Measurements from ENCODE around the gene IGFBP2.

The IGFBP2 gene

GRCh38 chr2:216636551-216637450 is 3.6 kb downstream of the IGFBP2 start:
- DNase-seq (ENCODE audit: low read depth, low spot score): peak; percentile 83

GRCh38 chr2:216637472-216637871 is 4.3 kb downstream of the IGFBP2 start:
- no peak for DNase-seq (ENCODE audit: low read depth, low spot score)

GRCh38 chr2:216643986-216644659 is 10.9 kb downstream of the IGFBP2 start:
- DNase-seq (ENCODE audit: low read depth, low spot score): peak; percentile 37

DNA sequence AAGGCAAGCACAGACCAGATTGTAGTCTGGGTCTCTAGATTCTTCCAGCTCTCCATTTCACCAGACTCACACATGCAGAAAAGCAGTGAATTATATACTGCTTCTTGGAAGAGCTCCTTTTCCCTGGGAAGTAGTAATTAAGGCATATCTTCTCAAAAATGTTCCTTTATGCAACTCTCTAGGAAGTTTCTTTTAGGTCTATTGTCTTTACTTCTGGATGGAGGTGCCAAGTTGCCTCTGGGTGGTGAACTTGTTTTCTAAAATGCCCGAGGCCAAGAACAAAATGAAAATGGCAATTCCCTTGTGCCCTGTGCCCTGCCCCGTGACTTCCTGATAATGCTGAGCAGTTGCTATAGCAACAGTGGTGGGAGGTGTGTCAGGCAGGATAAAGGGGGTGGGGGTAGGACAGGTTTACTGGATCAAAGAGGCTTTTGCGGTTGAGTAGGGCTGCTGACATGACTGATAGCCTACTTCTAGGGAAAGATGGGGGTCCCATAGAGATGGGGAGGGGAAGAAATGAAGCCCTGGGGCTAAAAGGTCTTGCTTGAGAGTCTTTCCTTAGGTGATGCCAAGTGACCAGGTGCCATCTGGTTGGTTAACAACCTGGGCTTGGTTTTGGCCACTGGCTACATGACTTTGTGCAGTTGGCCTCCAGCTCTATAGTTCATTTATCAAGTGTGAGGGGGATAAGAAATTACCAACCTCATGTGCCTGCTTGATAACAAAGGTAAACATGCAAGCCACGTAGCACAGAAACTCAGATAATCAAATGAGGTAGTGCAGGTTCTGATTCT is 11.8 kb downstream of the IGFBP2 start:
- no peak for DNase-seq (ENCODE audit: low read depth, low spot score)

DNA sequence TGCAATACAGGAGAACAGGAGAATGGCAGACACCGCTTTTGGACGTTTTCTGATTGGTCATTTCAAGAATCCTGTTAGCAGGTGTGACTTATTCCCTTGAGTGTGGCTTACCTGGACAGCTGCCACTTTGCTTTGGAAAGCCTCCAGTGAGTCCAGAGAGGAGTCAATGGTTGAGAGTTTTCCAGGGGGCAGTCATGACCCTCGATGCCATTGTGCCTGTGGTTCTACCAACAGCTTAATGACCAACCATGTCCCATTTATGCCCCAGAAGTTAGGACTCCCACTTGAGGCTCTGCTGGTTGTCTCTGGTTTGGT is 12.4 kb downstream of the IGFBP2 start:
- DNase-seq (ENCODE audit: low read depth, low spot score): no peak

GRCh38 chr2:216646116-216646515 is 12.9 kb downstream of the IGFBP2 start:
- no peak for DNase-seq (ENCODE audit: low read depth, low spot score)

GRCh38 chr2:216648105-216648504 is 14.9 kb downstream of the IGFBP2 start:
- no peak for DNase-seq (ENCODE audit: low read depth, low spot score)

DNA sequence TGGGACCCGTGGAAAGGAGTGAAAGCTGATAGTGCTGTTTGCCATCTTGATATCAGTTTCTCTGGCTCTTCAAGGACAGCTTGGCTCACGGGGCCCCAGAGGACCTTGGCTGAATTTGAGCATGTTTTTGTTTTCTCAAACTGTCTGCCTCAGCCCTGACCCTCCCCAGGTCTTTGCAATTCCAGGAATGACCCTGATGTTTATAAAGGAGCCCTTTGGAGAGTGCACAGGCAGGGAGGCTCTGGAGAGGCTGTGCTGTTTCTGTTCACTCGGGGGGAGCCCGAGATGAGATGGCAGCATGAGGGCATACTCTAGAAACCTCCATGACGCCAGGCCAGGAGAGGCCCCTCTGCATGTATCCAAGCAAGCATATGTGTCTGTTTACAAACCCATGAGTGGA is 16.4 kb downstream of the IGFBP2 start:
- DNase-seq (ENCODE audit: low read depth, low spot score): no peak

DNA sequence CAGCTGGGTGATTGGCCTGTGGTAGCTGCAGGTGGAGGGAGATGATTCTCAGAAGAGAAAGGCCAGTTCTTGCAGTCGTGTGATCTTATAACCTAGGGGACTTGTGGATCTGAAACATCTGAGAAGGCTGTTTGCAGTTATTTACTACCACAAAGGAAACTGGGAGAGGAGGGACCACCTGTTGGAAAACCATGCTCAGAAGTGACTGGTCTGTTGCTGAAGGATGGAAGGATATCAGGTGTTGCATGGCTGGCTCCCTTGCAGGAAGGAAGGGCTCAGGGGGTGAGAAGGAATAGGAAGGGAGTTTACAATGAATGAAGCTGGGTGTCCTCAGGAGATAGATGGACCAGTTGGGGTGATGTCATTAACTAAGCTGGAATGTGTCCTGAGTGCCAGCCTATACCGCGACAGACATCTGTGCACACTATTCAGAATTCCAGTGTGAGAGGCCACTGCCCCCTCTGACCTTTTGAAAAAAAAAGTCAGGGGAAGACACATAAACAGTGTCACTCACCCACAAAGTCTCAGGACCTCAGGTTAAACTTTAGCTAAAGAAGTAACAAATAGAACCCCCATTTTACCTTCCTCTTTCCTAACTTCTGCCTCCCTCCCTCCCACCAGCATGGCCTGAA is 17.5 kb downstream of the IGFBP2 start:
- no peak for DNase-seq (ENCODE audit: low read depth, low spot score)

- DNase-seq (ENCODE audit: low read depth, low spot score): no peak
Measured at GRCh38 chr2:216651351-216651881, 18.2 kb downstream of the IGFBP2 start.

- DNase-seq (ENCODE audit: low read depth, low spot score): no peak
Measured at GRCh38 chr2:216652566-216652965, 19.3 kb downstream of the IGFBP2 start.

DNA sequence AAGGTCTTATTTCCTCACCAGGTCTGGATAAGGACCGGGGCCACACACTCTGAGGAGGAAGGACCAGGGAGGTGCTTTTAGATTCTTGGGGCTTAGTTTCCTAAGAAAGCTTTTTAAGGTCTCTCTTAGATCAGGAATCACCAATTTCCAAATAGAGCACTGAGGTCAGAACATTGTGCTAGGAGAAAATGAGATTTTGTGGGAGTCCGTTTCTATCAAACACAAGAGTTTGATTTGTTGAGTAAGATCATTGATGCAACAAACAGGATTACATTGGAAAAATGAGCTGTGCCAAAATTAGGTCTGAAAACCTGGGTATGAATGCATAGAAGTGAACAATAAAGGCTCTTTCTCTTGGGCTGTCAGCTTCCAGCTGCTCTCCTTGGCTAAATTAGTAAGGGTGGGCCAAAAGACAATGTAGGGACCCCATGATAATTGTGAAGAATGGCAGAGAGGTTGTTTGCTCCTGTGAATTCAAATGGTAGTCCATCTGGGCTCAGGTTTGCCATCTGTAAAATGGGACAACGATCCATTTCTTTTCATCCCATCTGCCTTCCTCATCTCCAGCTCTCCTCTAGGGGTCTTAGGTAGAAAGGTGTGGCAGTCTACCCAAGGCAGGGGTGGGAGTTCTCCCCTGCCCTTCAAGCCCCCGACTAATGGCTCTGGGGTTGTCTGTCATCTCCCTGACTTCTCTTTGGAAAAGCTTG is 20.0 kb downstream of the IGFBP2 start:
- DNase-seq (ENCODE audit: low read depth, low spot score): no peak

GRCh38 chr2:216653931-216654365 is 20.7 kb downstream of the IGFBP2 start:
- DNase-seq (ENCODE audit: low read depth, low spot score): no peak

- no peak for DNase-seq (ENCODE audit: low read depth, low spot score)
Measured at GRCh38 chr2:216654528-216655052, 21.4 kb downstream of the IGFBP2 start.

DNA sequence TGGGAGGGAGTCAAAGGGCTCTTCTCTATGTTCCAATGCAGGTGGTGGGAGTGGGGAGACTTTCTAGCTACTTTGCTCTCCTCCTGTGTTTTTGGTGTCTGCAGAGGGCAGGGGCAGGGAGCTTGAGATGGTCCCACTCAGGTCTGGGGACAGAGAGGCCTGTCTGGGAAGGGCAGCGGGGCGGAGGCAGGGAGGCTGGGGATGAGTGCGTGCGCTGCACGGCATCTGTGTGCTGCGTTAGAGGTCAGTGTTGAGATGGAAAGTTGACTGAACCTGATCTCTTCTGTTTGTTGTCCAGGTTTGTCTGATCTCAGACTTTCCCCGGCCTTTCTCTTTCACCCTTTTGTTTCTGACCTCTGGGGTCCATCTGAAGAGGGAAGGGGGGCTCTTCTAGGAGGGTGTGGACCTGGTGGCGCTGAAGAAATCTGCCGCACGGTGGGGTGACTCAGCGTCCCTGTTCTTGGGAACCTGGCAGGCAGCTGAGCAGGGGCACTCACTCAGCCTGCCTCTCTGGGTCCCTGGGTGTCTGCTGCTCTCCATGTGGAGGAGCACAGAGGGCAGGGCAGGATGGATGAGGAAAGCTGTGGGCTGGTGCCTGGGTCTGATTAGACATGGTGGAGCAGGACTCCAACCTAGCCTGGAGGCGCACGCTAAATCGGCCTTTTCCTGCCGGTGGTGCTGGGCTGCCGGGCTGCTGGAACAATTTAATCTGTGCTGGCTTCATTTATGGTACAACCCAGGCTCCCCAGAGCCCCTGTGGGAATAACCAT is 24.1 kb downstream of the IGFBP2 start:
- DNase-seq (ENCODE audit: low read depth, low spot score): peak; percentile 58

GRCh38 chr2:216657980-216658379 is 24.8 kb downstream of the IGFBP2 start:
- no peak for DNase-seq (ENCODE audit: low read depth, low spot score)

DNA sequence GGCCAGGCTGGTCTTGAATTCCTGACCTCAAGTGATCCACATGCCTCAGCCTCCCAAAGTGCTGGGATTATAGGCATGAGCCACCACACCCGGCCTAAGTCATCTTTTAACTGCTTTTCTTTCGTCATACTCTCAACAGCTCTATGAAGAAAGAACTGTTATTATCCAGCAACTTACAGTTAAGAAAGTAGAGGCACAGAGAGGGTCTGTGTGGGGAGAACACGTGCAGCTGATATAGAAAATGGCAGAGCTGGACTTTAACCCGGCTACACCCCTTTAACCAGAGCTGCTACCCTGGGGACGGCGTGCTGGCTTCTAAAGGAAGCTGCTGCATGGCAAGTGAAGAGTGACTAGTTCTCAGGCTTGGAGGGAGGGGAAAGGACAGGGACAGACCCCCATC is 25.5 kb downstream of the IGFBP2 start:
- DNase-seq (ENCODE audit: low read depth, low spot score): no peak

GRCh38 chr2:216659276-216659675 is 26.1 kb downstream of the IGFBP2 start:
- DNase-seq (ENCODE audit: low read depth, low spot score): no peak

GRCh38 chr2:216660496-216660895 is 27.3 kb downstream of the IGFBP2 start:
- no peak for DNase-seq (ENCODE audit: low read depth, low spot score)

DNA sequence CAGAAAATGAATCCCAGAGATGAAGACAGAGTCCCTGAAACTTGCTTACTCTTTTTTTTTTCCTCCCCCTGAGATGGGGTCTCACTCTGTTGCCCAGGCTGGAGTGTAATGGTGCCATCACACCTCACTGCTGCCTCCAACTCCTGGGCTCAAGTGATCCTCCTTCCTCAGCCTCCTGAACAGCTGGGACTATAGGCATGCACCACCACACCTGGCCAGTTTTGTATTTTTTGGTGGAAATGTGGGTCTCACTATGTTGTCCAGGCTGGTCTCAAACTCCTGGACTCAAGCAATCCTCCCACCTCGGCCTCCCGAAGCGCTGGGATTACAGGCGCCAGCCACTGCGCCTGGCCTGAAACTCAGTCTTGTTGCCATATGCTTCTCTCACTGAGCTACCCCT is 27.8 kb downstream of the IGFBP2 start:
- no peak for DNase-seq (ENCODE audit: low read depth, low spot score)
